HepG2 (cell line): ENCODE results near the gene TAPBP. TPM values are rescaled to one million over a fixed set of nuclear protein-coding genes. Genes with fewer than 3 reads are reported as not detected.

Experiments
- CENPX ChIP-seq: sonication (generic); formaldehyde crosslinking; IDR thresholded peaks from 2 replicates; pipeline ENCODE4 v1.9.0; 2021; ENCODE audit warnings: mild to moderate bottlenecking, missing genetic modification reagents, moderate library complexity
- EED ChIP-seq: sonication (generic); formaldehyde crosslinking; IDR thresholded peaks from 2 replicates; pipeline ENCODE4 v1.5.0; 2020; ENCODE audit warnings: mild to moderate bottlenecking, missing genetic modification reagents
- EP300 ChIP-seq, 3 experiments: sonication (generic) in 1 of 3; formaldehyde crosslinking in 1 of 3; IDR thresholded peaks; 2 replicates each; pipeline versions ENCODE4 v1.5.1 to v1.6.1; 2011 to 2020; ENCODE audit warnings: low read depth in 2 of 3, low read length in 2 of 3, borderline replicate concordance in 1 of 3, improper control_type of control experiment in 1 of 3, mild to moderate bottlenecking in 1 of 3, missing genetic modification reagents in 1 of 3, moderate library complexity in 1 of 3
- HMGXB3 ChIP-seq: sonication (generic); formaldehyde crosslinking; IDR thresholded peaks from 2 replicates; pipeline ENCODE4 v1.4.0; 2020; ENCODE audit warnings: missing genetic modification reagents, borderline replicate concordance
- JUND ChIP-seq: sonication (generic); formaldehyde crosslinking; IDR thresholded peaks from 2 replicates; pipeline ENCODE4 v1.8.0; 2022; ENCODE audit warnings: mild to moderate bottlenecking, missing genetic modification reagents
- NAIF1 ChIP-seq: sonication (generic); formaldehyde crosslinking; IDR thresholded peaks from 2 replicates; pipeline ENCODE4 v1.5.0; 2020; ENCODE audit warnings: mild to moderate bottlenecking, missing genetic modification reagents, borderline replicate concordance
- NFYB ChIP-seq: sonication (generic); formaldehyde crosslinking; IDR thresholded peaks from 2 replicates; pipeline ENCODE4 v1.4.0; 2020; ENCODE audit warnings: missing genetic modification reagents
- RBM39 ChIP-seq: fragments of 200-400 bp; formaldehyde crosslinking; IDR thresholded peaks from one replicate; pipeline ENCODE4 v1.6.1; 2018; ENCODE audit warnings: antibody characterized with exemption, mild to moderate bottlenecking, low read depth, low read length; ENCODE audit not compliant: poor library complexity, severe bottlenecking
- SMAD1 ChIP-seq: sonication (generic); formaldehyde crosslinking; IDR thresholded peaks from 2 replicates; pipeline ENCODE4 v1.4.0; 2020; ENCODE audit warnings: missing genetic modification reagents, low read depth, mild to moderate bottlenecking, borderline replicate concordance
- ZFAT ChIP-seq: sonication (generic); formaldehyde crosslinking; conservative IDR thresholded peaks from 2 replicates; pipeline ENCODE4 v1.8.1; 2023; ENCODE audit warnings: missing genetic modification reagents, inconsistent platforms
- ZMYM3 ChIP-seq: sonication (generic); formaldehyde crosslinking; IDR thresholded peaks from 2 replicates; pipeline ENCODE4 v1.5.1; 2020; ENCODE audit warnings: mild to moderate bottlenecking, missing genetic modification reagents
- ZNF12 ChIP-seq: sonication (generic); formaldehyde crosslinking; IDR thresholded peaks from 2 replicates; pipeline ENCODE4 v1.5.0; 2020; ENCODE audit warnings: missing genetic modification reagents
- ZUFSP ChIP-seq: sonication (generic); formaldehyde crosslinking; IDR thresholded peaks from 2 replicates; pipeline ENCODE4 v1.9.0; 2021; ENCODE audit warnings: missing genetic modification reagents, mild to moderate bottlenecking, borderline replicate concordance
- polyA plus RNA-seq, 8 experiments: library from polyadenylated mRNA; depleted of rRNA in 3 of 8; stranded (reverse) in 7 of 8; unstranded in 1 of 8; fragments of >200 nt; fragmentation: Illumina TruSeq in 4 of 8; extraction: Trizol in 4 of 8; gene quantifications; 2 replicates each; pipeline versions ENCODE4 v1.2.1 to v1.2.3, GENCODE V29; 2011 to 2016; ENCODE audit warnings: low read depth in 4 of 8, missing spikeins in 1 of 8, mixed read lengths in 1 of 8; ENCODE audit not compliant: insufficient read depth in 1 of 8
- total RNA-seq, 5 experiments: library from RNA; depleted of rRNA; stranded (reverse); fragments of >200 nt; fragmentation: Illumina TruSeq; extraction: Trizol; gene quantifications; 2 replicates each; pipeline ENCODE4 v1.2.3, GENCODE V29; 2016; ENCODE audit warnings: low read depth in 1 of 5
- TF ChIP-seq, protein P1 (sequence below): sonication (generic); formaldehyde crosslinking; IDR thresholded peaks from 2 replicates; pipeline ENCODE4 v1.4.0; 2020; ENCODE audit warnings: missing genetic modification reagents, borderline replicate concordance
- TF ChIP-seq, protein P2 (sequence below), 2 experiments: fragments of 450-650 bp in 1 of 2; sonication (generic) in 1 of 2; formaldehyde crosslinking; IDR thresholded peaks; 2 replicates each; pipeline versions ENCODE4 v1.5.0 to v1.8.0; 2020 to 2022; ENCODE audit warnings: mild to moderate bottlenecking in 1 of 2, missing genetic modification reagents in 1 of 2

TAPBP gene
- total and polyA plus RNA-seq, 2 of the 13 experiments (the other 11 are each of a cell fraction or from before 2014, with no cell fraction given) = 27.4 to 32.3 TPM

- TF ChIP-seq RBM39 = no peak
- no peak for TF ChIP-seq JUND (CRISPR knock-in tag)
- TF ChIP-seq NAIF1 = no peak
- TF ChIP-seq ZFAT = no peak
- no peak for TF ChIP-seq EP300 (IDR thresholded peaks at IDR 0.05; ENCODE audit: low read depth in 2 of 2, low read length in 2 of 2)
- TF ChIP-seq EP300 (CRISPR knock-in tag; IDR thresholded peaks at IDR 0.05; ENCODE audit: borderline replicate concordance) = no peak
- 0 out of 2 replicates have a peak, but pooled peaks have one; percentile 4 for TF ChIP-seq ZNF12 (CRISPR knock-in tag)
- TF ChIP-seq EED (CRISPR knock-in tag) = peak; percentile 66; the same call in 1 of the 2 replicates
- TF ChIP-seq SMAD1 (CRISPR knock-in tag) = no peak
- TF ChIP-seq, protein P1, sequence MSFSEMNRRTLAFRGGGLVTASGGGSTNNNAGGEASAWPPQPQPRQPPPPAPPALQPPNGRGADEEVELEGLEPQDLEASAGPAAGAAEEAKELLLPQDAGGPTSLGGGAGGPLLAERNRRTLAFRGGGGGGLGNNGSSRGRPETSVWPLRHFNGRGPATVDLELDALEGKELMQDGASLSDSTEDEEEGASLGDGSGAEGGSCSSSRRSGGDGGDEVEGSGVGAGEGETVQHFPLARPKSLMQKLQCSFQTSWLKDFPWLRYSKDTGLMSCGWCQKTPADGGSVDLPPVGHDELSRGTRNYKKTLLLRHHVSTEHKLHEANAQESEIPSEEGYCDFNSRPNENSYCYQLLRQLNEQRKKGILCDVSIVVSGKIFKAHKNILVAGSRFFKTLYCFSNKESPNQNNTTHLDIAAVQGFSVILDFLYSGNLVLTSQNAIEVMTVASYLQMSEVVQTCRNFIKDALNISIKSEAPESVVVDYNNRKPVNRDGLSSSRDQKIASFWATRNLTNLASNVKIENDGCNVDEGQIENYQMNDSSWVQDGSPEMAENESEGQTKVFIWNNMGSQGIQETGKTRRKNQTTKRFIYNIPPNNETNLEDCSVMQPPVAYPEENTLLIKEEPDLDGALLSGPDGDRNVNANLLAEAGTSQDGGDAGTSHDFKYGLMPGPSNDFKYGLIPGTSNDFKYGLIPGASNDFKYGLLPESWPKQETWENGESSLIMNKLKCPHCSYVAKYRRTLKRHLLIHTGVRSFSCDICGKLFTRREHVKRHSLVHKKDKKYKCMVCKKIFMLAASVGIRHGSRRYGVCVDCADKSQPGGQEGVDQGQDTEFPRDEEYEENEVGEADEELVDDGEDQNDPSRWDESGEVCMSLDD (CRISPR knock-in tag) = no peak
- TF ChIP-seq, protein P2, sequence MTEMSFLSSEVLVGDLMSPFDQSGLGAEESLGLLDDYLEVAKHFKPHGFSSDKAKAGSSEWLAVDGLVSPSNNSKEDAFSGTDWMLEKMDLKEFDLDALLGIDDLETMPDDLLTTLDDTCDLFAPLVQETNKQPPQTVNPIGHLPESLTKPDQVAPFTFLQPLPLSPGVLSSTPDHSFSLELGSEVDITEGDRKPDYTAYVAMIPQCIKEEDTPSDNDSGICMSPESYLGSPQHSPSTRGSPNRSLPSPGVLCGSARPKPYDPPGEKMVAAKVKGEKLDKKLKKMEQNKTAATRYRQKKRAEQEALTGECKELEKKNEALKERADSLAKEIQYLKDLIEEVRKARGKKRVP (CRISPR knock-in tag; IDR thresholded peaks at IDR 0.05) = no peak
- TF ChIP-seq NFYB (CRISPR knock-in tag) = no peak
- TF ChIP-seq ZMYM3 (CRISPR knock-in tag) = no peak; the same call in 1 of the 2 replicates
- TF ChIP-seq HMGXB3 (CRISPR knock-in tag) = 0 out of 2 replicates have a peak, but pooled peaks have one; percentile 56
- TF ChIP-seq ZUFSP (CRISPR knock-in tag) = no peak
- TF ChIP-seq CENPX = no peak
Measured at GRCh38 chr6:33313709-33314514, at the start of gene TAPBP (continued).
